Measurements from ENCODE around the gene SLC3A2. TPM values are rescaled to one million over a fixed set of nuclear protein-coding genes. Genes with fewer than 3 reads are reported as not detected.
"Not testable (repeated sequence)": the region's sequence is repeated elsewhere in the genome, so short reads cannot be mapped to it uniquely, and the experiment has no call there.

The SLC3A2 gene
- total RNA-seq, 1 donor from 2014 or later, result 245 TPM

GRCh38 chr11:62852523-62853188, 28.0 kb upstream of the SLC3A2 start:
- DNase-seq (ENCODE audit: low spot score), result no peak

GRCh38 chr11:62853279-62853965, 27.3 kb upstream of the SLC3A2 start:
- no peak for DNase-seq (ENCODE audit: low spot score)

DNA sequence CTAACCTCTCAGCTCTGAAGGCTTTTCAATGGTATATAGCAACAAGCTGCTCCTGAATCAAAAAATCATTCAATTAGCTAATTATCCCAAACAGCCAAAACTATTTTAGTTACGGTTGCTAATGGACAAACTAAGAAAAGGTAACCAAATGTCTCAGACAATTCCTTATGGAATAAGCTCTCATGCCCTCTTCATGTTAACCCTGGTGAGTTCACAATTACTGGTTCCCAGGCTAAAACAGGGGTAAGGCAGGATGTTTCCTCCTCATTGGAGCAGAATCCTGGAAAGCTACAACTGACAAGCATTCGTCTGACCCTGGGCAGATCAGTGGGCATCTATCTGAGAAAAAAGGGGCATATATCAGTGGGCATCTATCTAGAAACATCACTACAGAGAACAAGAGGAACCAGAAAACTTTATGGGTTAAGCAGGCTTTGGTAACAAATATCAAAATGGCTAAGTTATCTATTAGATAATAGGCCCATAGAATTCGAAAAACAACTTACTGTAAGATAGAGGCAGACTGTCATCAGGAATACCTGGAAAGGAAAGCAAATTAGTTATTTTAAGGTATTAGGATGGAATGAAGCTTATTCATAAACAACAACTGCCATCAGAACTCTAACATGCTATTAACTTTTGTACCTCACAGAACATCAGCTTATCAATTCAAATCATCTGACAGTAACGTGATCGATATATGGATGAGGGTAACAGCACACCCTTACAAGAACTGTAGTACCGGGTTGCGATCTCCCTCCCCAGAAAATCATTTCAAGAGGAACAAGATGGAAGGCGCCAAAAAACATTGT, 26.5 kb upstream of the SLC3A2 start:
- no peak for DNase-seq (ENCODE audit: low spot score)

- DNase-seq (ENCODE audit: low spot score), result no peak
Observed at GRCh38 chr11:62854825-62855570, 25.7 kb upstream of the SLC3A2 start.

DNA sequence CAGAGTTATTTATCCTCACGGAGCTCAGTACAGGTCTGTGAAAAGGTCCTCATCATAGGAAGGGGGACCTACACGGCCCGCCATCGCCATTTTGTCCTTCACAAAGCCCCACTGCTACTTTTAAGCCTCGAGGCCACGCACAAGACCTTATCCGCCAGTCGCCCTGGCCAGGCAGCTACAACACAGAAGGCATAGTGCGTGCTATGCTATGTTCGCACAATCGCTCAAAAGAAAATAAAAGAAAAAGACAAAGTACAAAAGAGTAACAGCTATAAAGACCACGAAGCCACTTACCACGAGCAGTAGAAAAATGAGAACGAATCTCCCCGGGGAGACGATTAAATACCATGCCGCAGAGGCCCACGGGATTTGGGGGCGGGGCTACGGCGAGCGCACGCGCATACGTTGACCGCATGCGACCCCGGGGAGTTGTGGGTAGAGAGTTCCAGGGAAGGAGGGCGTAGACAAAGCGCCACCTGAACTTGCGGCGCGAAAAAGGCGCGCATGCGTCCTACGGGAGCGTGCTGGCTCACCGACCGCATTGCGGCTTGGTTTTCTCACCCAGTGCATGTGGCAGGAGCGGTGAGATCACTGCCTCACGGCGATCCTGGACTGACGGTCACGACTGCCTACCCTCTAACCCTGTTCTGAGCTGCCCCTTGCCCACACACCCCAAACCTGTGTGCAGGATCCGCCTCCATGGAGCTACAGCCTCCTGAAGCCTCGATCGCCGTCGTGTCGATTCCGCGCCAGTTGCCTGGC, 24.9 kb upstream of the SLC3A2 start:
- DNase-seq (ENCODE audit: low spot score), result peak; percentile 98

GRCh38 chr11:62856333-62856895, 24.3 kb upstream of the SLC3A2 start:
- no peak for DNase-seq (ENCODE audit: low spot score)

GRCh38 chr11:62857541-62857982, 23.1 kb upstream of the SLC3A2 start:
- no peak for DNase-seq (ENCODE audit: low spot score)

DNA sequence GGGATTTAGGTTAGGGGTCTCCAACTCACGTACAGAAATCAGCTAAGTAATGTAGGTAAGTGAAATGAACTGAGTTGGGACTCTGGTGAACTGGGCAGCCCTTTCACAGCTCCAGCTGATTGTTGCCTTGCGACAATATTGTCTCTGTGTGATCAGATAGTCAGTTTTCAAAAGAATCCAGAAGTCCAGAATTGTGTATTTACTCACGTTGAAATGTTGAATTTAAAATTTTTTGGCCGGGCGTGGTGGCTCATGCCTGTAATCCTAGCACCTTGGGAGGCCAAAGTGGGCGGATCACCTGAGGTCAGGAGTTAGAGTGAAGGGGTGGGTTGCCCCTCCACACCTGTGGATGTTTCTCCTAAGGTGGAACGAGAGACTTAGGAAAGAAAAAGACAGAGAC, 22.5 kb upstream of the SLC3A2 start:
- DNase-seq (ENCODE audit: low spot score), result no peak

DNA sequence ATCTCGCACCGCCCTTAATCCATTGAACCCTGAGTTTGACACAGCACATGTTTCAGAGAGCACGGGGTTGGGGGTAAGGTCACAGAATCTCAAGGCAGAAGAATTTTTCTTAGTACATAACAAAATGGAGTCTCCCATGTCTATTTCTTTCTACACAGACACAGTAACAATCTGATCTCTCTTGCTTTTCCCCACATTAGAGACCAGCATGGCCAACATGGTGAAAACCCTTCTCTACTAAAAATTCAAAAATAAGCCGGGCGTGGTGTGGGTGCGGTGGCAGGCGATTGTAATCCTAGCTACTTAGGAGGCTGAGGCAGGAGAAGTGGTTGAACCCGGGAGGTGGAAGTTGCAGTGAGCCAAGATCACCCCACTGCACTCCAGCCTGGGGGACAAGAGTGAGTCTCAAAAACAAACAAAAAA, 21.4 kb upstream of the SLC3A2 start:
- not testable (repeated sequence) for DNase-seq (ENCODE audit: low spot score)

DNA sequence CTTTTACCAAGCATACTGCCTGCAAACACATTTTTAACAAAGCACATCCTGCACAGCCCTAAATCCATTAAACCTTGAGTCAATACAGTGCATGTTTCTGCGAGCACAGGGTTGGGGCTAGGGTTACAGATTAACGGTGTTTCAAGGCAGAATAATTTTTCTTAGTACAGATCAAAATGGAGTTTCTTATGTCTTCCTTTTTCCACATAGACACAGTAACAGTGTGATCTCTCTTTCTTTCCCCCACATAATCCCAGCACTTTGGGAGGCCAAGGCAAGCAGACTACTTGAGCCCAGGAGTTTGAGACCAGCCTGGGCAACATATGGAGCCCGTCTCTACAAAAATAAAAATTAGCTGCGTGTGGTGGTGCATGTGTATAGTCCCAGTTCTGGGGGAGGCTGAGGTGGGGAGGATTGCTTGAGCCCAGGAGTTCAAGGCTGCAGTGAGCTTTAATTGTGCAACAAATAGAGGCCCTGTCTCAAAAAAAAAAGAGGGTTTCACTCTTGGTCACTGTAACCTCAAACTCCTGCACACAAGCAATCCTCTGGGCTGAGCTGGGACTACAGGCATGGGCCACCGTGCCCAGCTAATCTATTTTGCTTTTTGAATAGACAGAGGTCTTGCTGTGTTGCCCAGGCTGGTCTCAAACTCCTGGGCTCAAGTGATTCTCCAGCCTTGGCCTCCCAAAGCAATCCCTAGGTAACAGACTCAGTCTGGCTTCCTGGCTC, 19.7 kb upstream of the SLC3A2 start:
- DNase-seq (ENCODE audit: low spot score), result no peak

DNA sequence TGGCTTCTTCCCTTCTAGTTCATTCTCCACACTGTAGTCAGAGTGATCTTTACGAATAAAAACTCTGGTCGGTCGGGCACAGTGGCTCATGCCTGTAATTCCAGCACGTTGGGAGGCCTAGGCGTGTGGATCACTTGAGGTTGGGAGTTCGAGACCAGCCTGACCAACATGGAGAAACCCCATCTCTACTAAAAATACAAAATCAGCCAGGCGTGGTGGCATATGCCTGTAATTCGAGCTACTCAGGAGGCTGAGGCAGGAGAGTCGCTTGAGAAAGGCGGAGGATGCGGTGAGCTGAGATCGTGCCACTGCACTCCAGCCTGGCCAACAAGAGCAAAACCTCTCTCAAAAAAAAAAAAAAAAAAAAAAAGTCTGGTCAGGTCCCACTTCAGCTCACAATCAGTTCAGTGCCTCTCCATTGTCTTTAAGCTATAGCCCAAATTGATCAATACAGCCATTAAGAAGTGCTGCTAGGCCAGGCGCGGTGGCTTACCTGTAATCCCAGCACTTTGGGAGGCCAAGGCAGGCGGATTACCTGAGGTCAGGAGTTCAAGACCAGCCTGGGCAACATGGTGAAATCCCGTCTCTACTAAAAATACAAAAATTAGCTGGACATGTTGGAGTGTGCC, 19.0 kb upstream of the SLC3A2 start:
- DNase-seq (ENCODE audit: low spot score), result not testable (repeated sequence)

DNA sequence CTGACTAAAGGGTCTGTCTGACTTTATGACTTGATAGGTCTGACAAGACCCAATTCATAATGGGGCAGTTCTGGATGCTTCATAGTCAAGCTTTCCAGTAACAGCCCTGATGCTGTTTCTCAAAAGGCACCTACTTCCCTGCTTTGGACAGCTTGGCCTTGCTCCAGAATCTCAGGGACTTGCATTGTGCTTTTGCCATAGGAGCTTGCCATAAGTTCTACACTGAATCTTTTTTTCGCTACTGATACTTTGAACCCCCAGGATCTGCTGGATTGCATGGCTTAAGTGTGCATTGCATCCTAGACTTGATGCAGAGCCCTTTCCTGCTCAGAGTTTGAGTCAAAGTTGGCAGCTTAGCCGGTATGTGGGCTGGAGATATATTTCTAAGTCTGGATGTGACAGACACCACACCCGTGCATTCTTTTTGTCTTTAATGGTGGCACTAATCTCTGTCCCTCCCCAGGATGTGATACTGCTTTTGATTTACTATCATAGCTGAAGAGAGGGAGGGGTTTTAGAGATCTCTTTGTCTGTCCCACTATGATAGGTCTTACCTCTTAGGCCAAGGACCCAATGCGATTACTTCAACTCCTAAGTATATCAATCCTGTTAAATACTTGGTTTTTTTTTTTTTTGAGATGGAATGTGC, 16.9 kb upstream of the SLC3A2 start:
- DNase-seq (ENCODE audit: low spot score), result no peak

- DNase-seq (ENCODE audit: low spot score), result no peak
Observed at GRCh38 chr11:62865635-62866034, 15.1 kb upstream of the SLC3A2 start.

GRCh38 chr11:62874851-62875250, 5.8 kb upstream of the SLC3A2 start:
- no peak for DNase-seq (ENCODE audit: low spot score)

- DNase-seq (ENCODE audit: low spot score), result no peak
Observed at GRCh38 chr11:62875698-62876478, 4.8 kb upstream of the SLC3A2 start.

DNA sequence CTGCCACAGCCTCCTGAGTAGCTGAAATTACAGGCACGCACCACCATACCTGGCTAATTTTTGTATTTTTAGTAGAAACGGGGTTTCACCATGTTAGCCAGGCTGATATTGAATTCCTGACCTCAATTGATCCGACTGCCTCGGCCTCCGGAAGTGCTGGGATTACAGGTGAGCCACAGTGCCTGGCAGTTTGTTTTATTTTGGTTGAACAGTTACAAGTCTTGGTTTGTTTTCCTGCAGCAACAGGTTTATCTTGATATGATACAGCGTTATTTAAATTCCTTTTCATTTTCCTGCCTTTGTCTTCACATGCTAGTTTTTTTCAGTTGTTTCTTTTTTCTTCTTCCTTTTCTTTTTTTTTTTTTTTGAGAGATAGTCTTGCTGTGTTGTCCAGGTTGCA, 4.0 kb upstream of the SLC3A2 start:
- no peak for DNase-seq (ENCODE audit: low spot score)

DNA sequence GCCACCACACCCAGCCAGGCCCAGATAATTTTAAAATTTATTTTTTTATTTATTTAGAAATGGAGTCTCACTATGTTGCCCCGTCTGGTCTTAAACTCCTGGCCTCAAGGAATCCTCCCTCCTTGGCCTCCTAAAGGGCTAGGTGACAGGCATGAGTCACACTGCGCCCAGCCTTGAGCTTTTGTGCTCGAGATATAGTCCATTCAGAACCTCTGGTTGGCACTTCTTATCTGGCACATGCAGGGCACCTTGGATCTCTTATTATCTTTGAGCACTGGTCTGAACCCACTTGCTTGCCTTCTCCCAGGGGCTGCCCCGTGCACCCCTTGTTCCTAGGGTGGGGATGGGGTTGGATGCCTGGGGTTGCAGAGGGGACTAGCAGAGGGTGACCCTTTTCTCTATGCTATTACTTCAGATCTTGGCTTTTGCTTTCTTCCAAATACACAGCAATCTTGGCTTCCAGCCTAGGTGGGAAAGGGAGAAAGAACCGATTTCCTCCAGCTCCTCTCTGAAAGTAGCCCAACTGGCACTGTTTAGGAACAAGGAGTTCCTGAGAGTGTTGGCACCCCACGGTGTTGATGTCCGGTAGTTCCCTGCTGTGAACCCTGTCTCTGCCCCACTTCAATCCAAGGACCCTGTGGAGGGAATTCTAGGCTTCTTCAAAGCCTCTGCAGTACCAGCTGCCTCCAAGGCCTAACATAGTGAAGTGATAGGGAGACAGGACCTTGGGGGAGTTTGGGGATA, 1.3 kb upstream of the SLC3A2 start:
- peak; percentile 54 for DNase-seq (ENCODE audit: low spot score)

Data from ureter (tissue), 1 donor.